Activated T-helper 1 cell treated with anti-CD3 and anti-CD28 coated beads, Interleukin-12 subunit alpha, Interleukin-12 subunit beta, Interleukin-2, Interleukin-4 antibody, amounts not matched to agents 30 ng/mL and 10 ng/mL and 1 ng/mL, durations not matched to agents 14 hours and 24 hours and 36 hours (primary cell): ENCODE results near the gene COL16A1. TPM values are rescaled to one million over a fixed set of nuclear protein-coding genes. Genes with fewer than 3 reads are reported as not detected.

Experiments
- DNase-seq: peaks from one replicate; pipeline ENCODE4 v3.0.0; 2021; ENCODE audit warnings: low spot score
- H3K27ac Mint-ChIP-seq: one replicate; pipeline ENCODE4 v1.8.0; 2021; ENCODE audit warnings: mild to moderate bottlenecking, mixed read lengths
- H3K27me3 Mint-ChIP-seq: one replicate; pipeline ENCODE4 v1.8.0; 2022; ENCODE audit warnings: mild to moderate bottlenecking, moderate library complexity, mixed read lengths; ENCODE audit not compliant: insufficient read depth
- H3K36me3 Mint-ChIP-seq: one replicate; pipeline ENCODE4 v1.8.0; 2021; ENCODE audit warnings: low read depth, mixed read lengths
- H3K4me1 Mint-ChIP-seq: one replicate; pipeline ENCODE4 v1.8.0; 2021; ENCODE audit warnings: low read depth, mixed read lengths
- H3K4me3 Mint-ChIP-seq: one replicate; pipeline ENCODE4 v1.8.0; 2021; ENCODE audit warnings: mild to moderate bottlenecking, moderate library complexity, mixed read lengths
- H3K9me3 Mint-ChIP-seq: one replicate; pipeline ENCODE4 v1.8.0; 2021; ENCODE audit warnings: mixed read lengths
- intact Hi-C: fragments of 100-400 bp; cut with micrococcal nuclease; formaldehyde crosslinking; loops from one replicate; pipeline ENCODE4 v1.15.1; 2024
- total RNA-seq: library from RNA; stranded (reverse); gene quantifications from 2 replicates; pipeline ENCODE4 v1.2.3, GENCODE V29; 2022

COL16A1 gene
- total RNA-seq, 1 donor from 2014 or later, result not detected

- Mint-ChIP-seq H3K27me3 (no peaks in the 10 kb centered on the region), H3K4me1 (peaks cover 9% of the 10 kb centered on the region), H3K36me3 (peaks cover 5% of the 10 kb centered on the region), H3K27ac (no peak overlapping the region), H3K9me3 (no peaks in the 10 kb centered on the region), H3K4me3 (no peak overlapping the region)
- intact Hi-C loops, result loop anchor here (10.0 kb wide), 3 partner anchors 295 to 885 kb away; partner anchors contain the start of genes LAPTM5, PTP4A2 and PUM1
- DNase-seq, result no peak
Measured at GRCh38 chr1:31640179-31640578, 63.6 kb downstream of the COL16A1 start.

- no peaks in the 10 kb centered on the region for H3K27me3 Mint-ChIP-seq
- DNase-seq, result no peak
- H3K27ac Mint-ChIP-seq, result no peak overlapping the region
- no peaks in the 10 kb centered on the region for H3K9me3 Mint-ChIP-seq
- intact Hi-C loops, result loop anchor here (5.0 kb wide), 1 partner anchor 77 kb away; no protein-coding TSS in a partner anchor
- H3K36me3 Mint-ChIP-seq, result peaks cover 9% of the 10 kb centered on the region
- H3K4me3 Mint-ChIP-seq, result no peak overlapping the region
- peaks cover 9% of the 10 kb centered on the region for H3K4me1 Mint-ChIP-seq
Measured at GRCh38 chr1:31639543-31639942, 64.3 kb downstream of the COL16A1 start.

- intact Hi-C loops, result loop anchor here (5.0 kb wide), 1 partner anchor 76 kb away; no protein-coding TSS in a partner anchor
- no peaks in the 10 kb centered on the region for H3K4me1 Mint-ChIP-seq
- H3K4me3 Mint-ChIP-seq, result no peak overlapping the region
- DNase-seq, result no peak
- H3K27me3 Mint-ChIP-seq, result no peaks in the 10 kb centered on the region
- no peak overlapping the region for H3K27ac Mint-ChIP-seq
- no peaks in the 10 kb centered on the region for H3K9me3 Mint-ChIP-seq
- peaks cover 12% of the 10 kb centered on the region for H3K36me3 Mint-ChIP-seq
Measured at GRCh38 chr1:31637915-31638673, 65.7 kb downstream of the COL16A1 start.

GRCh38 chr1:31633117-31633516 is 70.7 kb downstream of the COL16A1 start:
- H3K4me1 Mint-ChIP-seq, result no peaks in the 10 kb centered on the region
- no peak for DNase-seq
- intact Hi-C loops, result no loop called here

GRCh38 chr1:31632649-31633048 is 71.2 kb downstream of the COL16A1 start:
- Mint-ChIP-seq H3K36me3 (peaks cover 40% of the 10 kb centered on the region), H3K27ac (no peak overlapping the region), H3K4me3 (no peak overlapping the region), H3K9me3 (no peaks in the 10 kb centered on the region), H3K4me1 (no peaks in the 10 kb centered on the region), H3K27me3 (no peaks in the 10 kb centered on the region)
- intact Hi-C loops, result no loop called here
- DNase-seq, result no peak

More at GRCh38 chr1:31633117-31633516, 70.7 kb downstream of the COL16A1 start:
- H3K4me3 Mint-ChIP-seq, result no peak overlapping the region
- no peaks in the 10 kb centered on the region for H3K27me3 Mint-ChIP-seq
- peaks cover 40% of the 10 kb centered on the region for H3K36me3 Mint-ChIP-seq
- no peak overlapping the region for H3K27ac Mint-ChIP-seq
- H3K9me3 Mint-ChIP-seq, result no peaks in the 10 kb centered on the region

GRCh38 chr1:31628931-31629556 is 74.8 kb downstream of the COL16A1 start:
- Mint-ChIP-seq H3K4me1 (no peaks in the 10 kb centered on the region), H3K9me3 (no peaks in the 10 kb centered on the region), H3K4me3 (no peak overlapping the region), H3K27ac (no peak overlapping the region), H3K27me3 (no peaks in the 10 kb centered on the region), H3K36me3 (peaks cover 34% of the 10 kb centered on the region)
- intact Hi-C loops, result no loop called here
- DNase-seq, result no peak

- Mint-ChIP-seq H3K27ac (no peak overlapping the region), H3K4me3 (no peak overlapping the region), H3K9me3 (no peaks in the 10 kb centered on the region), H3K36me3 (peaks cover 29% of the 10 kb centered on the region), H3K4me1 (no peaks in the 10 kb centered on the region), H3K27me3 (no peaks in the 10 kb centered on the region)
- no peak for DNase-seq
- intact Hi-C loops, result no loop called here
Measured at GRCh38 chr1:31627930-31628559, 75.8 kb downstream of the COL16A1 start.

GRCh38 chr1:31627301-31627929 is 76.4 kb downstream of the COL16A1 start:
- DNase-seq, result no peak
- intact Hi-C loops, result no loop called here
- H3K4me1 Mint-ChIP-seq, result no peaks in the 10 kb centered on the region
- no peaks in the 10 kb centered on the region for H3K27me3 Mint-ChIP-seq
- H3K27ac Mint-ChIP-seq, result no peak overlapping the region
- no peak overlapping the region for H3K4me3 Mint-ChIP-seq
- peaks cover 26% of the 10 kb centered on the region for H3K36me3 Mint-ChIP-seq
- H3K9me3 Mint-ChIP-seq, result no peaks in the 10 kb centered on the region

- Mint-ChIP-seq H3K9me3 (no peaks in the 10 kb centered on the region), H3K27me3 (no peaks in the 10 kb centered on the region), H3K4me1 (no peaks in the 10 kb centered on the region), H3K4me3 (no peak overlapping the region), H3K36me3 (peaks cover 21% of the 10 kb centered on the region), H3K27ac (no peak overlapping the region)
- intact Hi-C loops, result no loop called here
- DNase-seq, result no peak
Measured at GRCh38 chr1:31626223-31627207, 77.3 kb downstream of the COL16A1 start.

- intact Hi-C loops, result no loop called here
- Mint-ChIP-seq H3K36me3 (peaks cover 16% of the 10 kb centered on the region), H3K4me1 (no peaks in the 10 kb centered on the region), H3K9me3 (no peaks in the 10 kb centered on the region), H3K27ac (no peak overlapping the region), H3K4me3 (no peak overlapping the region), H3K27me3 (no peaks in the 10 kb centered on the region)
- no peak for DNase-seq
Measured at GRCh38 chr1:31625561-31626222, 78.1 kb downstream of the COL16A1 start.

- no peaks in the 10 kb centered on the region for H3K9me3 Mint-ChIP-seq
- H3K4me1 Mint-ChIP-seq, result no peaks in the 10 kb centered on the region
- no peak overlapping the region for H3K4me3 Mint-ChIP-seq
- intact Hi-C loops, result no loop called here
- no peak overlapping the region for H3K27ac Mint-ChIP-seq
- H3K36me3 Mint-ChIP-seq, result peaks cover 10% of the 10 kb centered on the region
- DNase-seq, result no peak
- H3K27me3 Mint-ChIP-seq, result no peaks in the 10 kb centered on the region
Measured at GRCh38 chr1:31624731-31625514, 78.9 kb downstream of the COL16A1 start.
